Nephron progenitor cell (in vitro differentiated cells): ENCODE measurements around the gene ADAMTS9.

Experiments used
- DNase-seq: peaks from one replicate; pipeline ENCODE4 v3.0.0; 2021
- H3K27ac Mint-ChIP-seq: 2 replicates; pipeline ENCODE4 v1.8.0; 2021; ENCODE audit warnings: mild to moderate bottlenecking, moderate library complexity, mixed read lengths
- H3K27me3 Mint-ChIP-seq: 2 replicates; pipeline ENCODE4 v1.8.0; 2021; ENCODE audit warnings: mild to moderate bottlenecking, low read depth, mixed read lengths; ENCODE audit not compliant: poor library complexity
- H3K36me3 Mint-ChIP-seq: 2 replicates; pipeline ENCODE4 v1.8.0; 2021; ENCODE audit warnings: low read depth, mixed read lengths
- H3K4me1 Mint-ChIP-seq: 2 replicates; pipeline ENCODE4 v1.8.0; 2021; ENCODE audit warnings: mixed read lengths
- H3K4me3 Mint-ChIP-seq: 2 replicates; pipeline ENCODE4 v1.8.0; 2021; ENCODE audit warnings: mild to moderate bottlenecking, moderate library complexity, mixed read lengths
- H3K9me3 Mint-ChIP-seq: 2 replicates; pipeline ENCODE4 v1.8.0; 2021; ENCODE audit warnings: mild to moderate bottlenecking, moderate library complexity, mixed read lengths
- CTCF ChIP-seq: fragments of 200-600 bp; sonication (generic); IDR thresholded peaks from 2 replicates; pipeline ENCODE4 v1.5.0; 2021; ENCODE audit warnings: antibody characterized with exemption

Gene ADAMTS9

GRCh38 chr3:64687781-64688604 lies at the start of gene ADAMTS9:
Gene ADAMTS9 (minus strand): TSS chr3:64688000. CDS start chr3:64687657, 343 bp downstream.
- Mint-ChIP-seq H3K27me3 (peaks cover 16% of the 10 kb centered on the region), H3K9me3 (no peaks in the 10 kb centered on the region), H3K27ac (peak within 1 kb of the TSS; percentile 99), H3K4me3 (peak within 1 kb of the TSS; percentile 96), H3K4me1 (peaks cover 67% of the 10 kb centered on the region), H3K36me3 (peaks cover 12% of the 10 kb centered on the region)
- TF ChIP-seq CTCF, result no peak
- peak; percentile 83 for DNase-seq

GRCh38 chr3:64732576-64732975 lies 44.8 kb upstream of the ADAMTS9 start:
- DNase-seq, result no peak
- H3K9me3 Mint-ChIP-seq, result no peaks in the 10 kb centered on the region
- no peak overlapping the region for H3K4me3 Mint-ChIP-seq
- no peaks in the 10 kb centered on the region for H3K4me1 Mint-ChIP-seq
- no peak for TF ChIP-seq CTCF
- H3K27ac Mint-ChIP-seq, result no peak overlapping the region
- peaks cover 4% of the 10 kb centered on the region for H3K27me3 Mint-ChIP-seq
- H3K36me3 Mint-ChIP-seq, result no peaks in the 10 kb centered on the region

- H3K27ac Mint-ChIP-seq, result no peak overlapping the region
- H3K4me3 Mint-ChIP-seq, result no peak overlapping the region
- TF ChIP-seq CTCF, result no peak
- no peaks in the 10 kb centered on the region for H3K36me3 Mint-ChIP-seq
- no peaks in the 10 kb centered on the region for H3K4me1 Mint-ChIP-seq
- no peaks in the 10 kb centered on the region for H3K9me3 Mint-ChIP-seq
- H3K27me3 Mint-ChIP-seq, result peaks cover 5% of the 10 kb centered on the region
- no peak for DNase-seq
These were observed 42.9 kb upstream of the ADAMTS9 start for GRCh38 chr3:64730681-64731080.

GRCh38 chr3:64728994-64729393 lies 41.2 kb upstream of the ADAMTS9 start:
- Mint-ChIP-seq H3K27ac (no peak overlapping the region), H3K9me3 (no peaks in the 10 kb centered on the region), H3K4me3 (no peak overlapping the region), H3K4me1 (no peaks in the 10 kb centered on the region), H3K36me3 (no peaks in the 10 kb centered on the region), H3K27me3 (peaks cover 2% of the 10 kb centered on the region)
- TF ChIP-seq CTCF, result no peak
- no peak for DNase-seq

GRCh38 chr3:64728428-64728827 lies 40.6 kb upstream of the ADAMTS9 start:
- no peak for DNase-seq
- Mint-ChIP-seq H3K27me3 (peaks cover 2% of the 10 kb centered on the region), H3K9me3 (no peaks in the 10 kb centered on the region), H3K4me1 (no peaks in the 10 kb centered on the region), H3K4me3 (no peak overlapping the region), H3K27ac (no peak overlapping the region), H3K36me3 (no peaks in the 10 kb centered on the region)
- no peak for TF ChIP-seq CTCF
